H1 (cell line): ENCODE measurements around the gene TIGD2. TPM values are rescaled to one million over a fixed set of nuclear protein-coding genes. Genes with fewer than 3 reads are reported as not detected.

ENCODE experiments used
- CTCF ChIA-PET: fragments of 300-600 bp; sonication (Branson Sonifier 250); formaldehyde crosslinking; loops from one replicate; lab custom pipeline; 2021; ENCODE audit not compliant: partially characterized antibody; lab: Charles Lee
- POLR2A ChIA-PET: fragments of 300-600 bp; sonication (Branson Sonifier 250); formaldehyde crosslinking; loops from one replicate; lab custom pipeline; 2021; ENCODE audit warnings: inconsistent platforms; ENCODE audit not compliant: partially characterized antibody; lab: Charles Lee
- DNase-seq, 2 experiments: peaks; one replicate each; pipeline versions ENCODE4 v3.0.0 to v3.0.0-alpha.2; 2010 to 2022; ENCODE audit warnings: low spot score in 2 of 2, low read depth in 1 of 2, mixed read lengths in 1 of 2
- FAIRE-seq: peaks from 2 replicates; lab custom pipeline; 2011; peaks lifted over from hg19 to GRCh38; lab: Jason Lieb, UNC
- H2AFZ ChIP-seq: 2 replicates; pipeline ENCODE4 v1.8.1; 2012; ENCODE audit warnings: low read length, inconsistent platforms
- H2AK5ac ChIP-seq: 2 replicates; pipeline ENCODE4 v1.6.1; 2013; ENCODE audit warnings: low read depth, low read length
- H2BK120ac ChIP-seq: replicated peaks from 2 replicates; pipeline ENCODE3; 2013; ENCODE audit warnings: low read depth, low read length, inconsistent platforms
- H2BK12ac ChIP-seq: 2 replicates; pipeline ENCODE4 v1.6.1; 2013; ENCODE audit warnings: low read depth, low read length
- H2BK15ac ChIP-seq: 2 replicates; pipeline ENCODE4 v1.6.1; 2013; ENCODE audit warnings: low read length
- H2BK20ac ChIP-seq: 2 replicates; pipeline ENCODE4 v1.6.1; 2013; ENCODE audit warnings: low read length
- H2BK5ac ChIP-seq: 2 replicates; pipeline ENCODE4 v1.6.1; 2013; ENCODE audit warnings: low read depth, low read length
- H3K14ac ChIP-seq: 2 replicates; pipeline ENCODE4 v1.6.1; 2013; ENCODE audit warnings: inconsistent platforms; ENCODE audit not compliant: insufficient read length
- H3K18ac ChIP-seq: 2 replicates; pipeline ENCODE4 v1.6.1; 2013; ENCODE audit warnings: low read length; ENCODE audit errors: extremely low read depth
- H3K23ac ChIP-seq: 2 replicates; pipeline ENCODE4 v1.6.1; 2013; ENCODE audit warnings: inconsistent platforms; ENCODE audit not compliant: insufficient read length
- H3K23me2 ChIP-seq: 2 replicates; pipeline ENCODE4 v1.6.1; 2013; ENCODE audit warnings: low read depth, low read length
- H3K27ac ChIP-seq: 2 replicates; pipeline ENCODE4 v1.6.1; 2011; ENCODE audit warnings: low read depth, low read length, inconsistent platforms
- H3K27me3 ChIP-seq, 4 experiments: replicated peaks in 1 of 4; 1 replicate in 1 of 4; 2 replicates in 3 of 4; pipeline versions ENCODE4 v1.6.1 to v1.8.1; 2011 to 2013; ENCODE audit warnings: low read length in 3 of 4, mild to moderate bottlenecking in 3 of 4, inconsistent platforms in 2 of 4, mixed read lengths in 2 of 4, moderate library complexity in 1 of 4; ENCODE audit not compliant: control insufficient read depth in 3 of 4, insufficient read depth in 3 of 4; ENCODE audit errors: extremely low read depth in 1 of 4
- H3K36me3 ChIP-seq, 4 experiments: 2 replicates each; pipeline versions ENCODE4 v1.6.1 to v1.8.1; 2011 to 2013; ENCODE audit warnings: mild to moderate bottlenecking in 4 of 4, low read length in 3 of 4, moderate library complexity in 2 of 4, control low read depth in 1 of 4, inconsistent platforms in 1 of 4; ENCODE audit not compliant: insufficient read depth in 4 of 4, control insufficient read depth in 2 of 4
- H3K4ac ChIP-seq: replicated peaks from 2 replicates; pipeline ENCODE3; 2013; ENCODE audit warnings: low read length, low read depth, mixed read lengths, inconsistent platforms; ENCODE audit not compliant: insufficient read length
- H3K4me1 ChIP-seq, 4 experiments: replicated peaks in 1 of 4; 1 replicate in 1 of 4; 2 replicates in 3 of 4; pipeline versions ENCODE4 v1.6.1 to v1.8.1; 2011 to 2013; ENCODE audit warnings: low read length in 3 of 4, inconsistent platforms in 2 of 4, mixed read lengths in 1 of 4; ENCODE audit not compliant: insufficient read depth in 4 of 4, control insufficient read depth in 3 of 4
- H3K4me2 ChIP-seq, 2 experiments: 2 replicates each; pipeline versions ENCODE4 v1.6.1 to v1.8.1; 2011 to 2013; ENCODE audit warnings: low read depth in 2 of 2, low read length in 2 of 2, control low read depth in 1 of 2, inconsistent platforms in 1 of 2, mild to moderate bottlenecking in 1 of 2; ENCODE audit not compliant: insufficient read depth in 1 of 2
- H3K4me3 ChIP-seq, 4 experiments: fragments of 200-600, 300-600 bp in 1 of 4; sonication (generic), shearing (Covaris generic), sonication (Bioruptor Twin) in 1 of 4; 2 replicates each; pipeline versions ENCODE4 v1.5.1 to v1.8.1; 2011 to 2016; ENCODE audit warnings: low read length in 4 of 4, low read depth in 3 of 4, control low read depth in 2 of 4, inconsistent platforms in 2 of 4, mild to moderate bottlenecking in 2 of 4, mixed read lengths in 1 of 4, moderate library complexity in 1 of 4; ENCODE audit not compliant: insufficient read depth in 2 of 4; ENCODE audit errors: extremely low read depth in 1 of 4
- H3K56ac ChIP-seq: replicated peaks from 2 replicates; pipeline ENCODE3; 2013; ENCODE audit warnings: low read depth, mild to moderate bottlenecking, mixed read lengths, low read length, inconsistent platforms; ENCODE audit not compliant: insufficient read length
- H3K79me1 ChIP-seq: 2 replicates; pipeline ENCODE4 v1.6.1; 2013; ENCODE audit warnings: low read depth, low read length, control low read depth
- H3K79me2 ChIP-seq, 2 experiments: 2 replicates each; pipeline versions ENCODE4 v1.6.1 to v1.8.1; 2012 to 2013; ENCODE audit warnings: low read length in 2 of 2, mild to moderate bottlenecking in 2 of 2, inconsistent platforms in 1 of 2; ENCODE audit not compliant: insufficient read depth in 2 of 2, control insufficient read depth in 1 of 2
- H3K9ac ChIP-seq, 4 experiments: replicated peaks in 1 of 4; 1 replicate in 1 of 4; 2 replicates in 3 of 4; pipeline versions ENCODE4 v1.6.1 to v1.8.1; 2011 to 2013; ENCODE audit warnings: low read depth in 3 of 4, low read length in 3 of 4, control low read depth in 2 of 4, mild to moderate bottlenecking in 2 of 4, moderate library complexity in 2 of 4, inconsistent platforms in 1 of 4; ENCODE audit errors: extremely low read depth in 1 of 4
- H3K9me3 ChIP-seq, 2 experiments: 2 replicates each; pipeline versions ENCODE4 v1.6.1 to v1.8.1; 2012 to 2013; ENCODE audit warnings: mild to moderate bottlenecking in 2 of 2, moderate library complexity in 2 of 2, control low read depth in 1 of 2, inconsistent platforms in 1 of 2, low read depth in 1 of 2, low read length in 1 of 2, mixed read lengths in 1 of 2; ENCODE audit not compliant: insufficient read depth in 2 of 2
- H4K20me1 ChIP-seq, 2 experiments: replicated peaks in 1 of 2; 2 replicates each; pipeline versions ENCODE3 to v1.8.1; 2011 to 2013; ENCODE audit warnings: inconsistent platforms in 2 of 2, low read length in 2 of 2, mild to moderate bottlenecking in 1 of 2; ENCODE audit not compliant: insufficient read depth in 2 of 2, control insufficient read depth in 1 of 2
- H4K5ac ChIP-seq: 2 replicates; pipeline ENCODE4 v1.6.1; 2013; ENCODE audit warnings: low read length, low read depth, mixed read lengths, inconsistent platforms; ENCODE audit not compliant: insufficient read length
- H4K8ac ChIP-seq: 2 replicates; pipeline ENCODE4 v1.8.0; 2013; ENCODE audit warnings: mild to moderate bottlenecking, moderate library complexity, low read length, inconsistent platforms; ENCODE audit not compliant: insufficient read depth; ENCODE audit errors: extremely low read depth
- H4K91ac ChIP-seq: replicated peaks from 2 replicates; pipeline ENCODE3; 2013; ENCODE audit warnings: low read length, mixed read lengths, inconsistent platforms; ENCODE audit not compliant: insufficient read length
- ATF3 ChIP-seq: IDR thresholded peaks from 2 replicates; pipeline ENCODE4 v1.6.1; 2011; ENCODE audit warnings: low read depth, mild to moderate bottlenecking, low read length; ENCODE audit not compliant: insufficient read depth
- BRCA1 ChIP-seq: IDR thresholded peaks from 2 replicates; pipeline ENCODE4 v1.6.1; 2012; ENCODE audit warnings: low read depth, low read length, improper control_type of control experiment
- CBX5 ChIP-seq: fragments of 300-800, 300-1000 bp; sonication (generic); IDR thresholded peaks from 2 replicates; pipeline ENCODE4 v1.7.1; 2016; ENCODE audit warnings: antibody characterized with exemption, low read length, low read depth
- CREB1 ChIP-seq: IDR thresholded peaks from 2 replicates; pipeline ENCODE4 v1.6.1; 2012; ENCODE audit warnings: inconsistent platforms
- EZH2 ChIP-seq: fragments of 200-600 bp; sonication (generic); IDR thresholded peaks from 2 replicates; pipeline ENCODE4 v1.7.1; 2012; ENCODE audit warnings: low read depth, mild to moderate bottlenecking, moderate library complexity, low read length, inconsistent platforms; ENCODE audit not compliant: severe bottlenecking
- GTF2F1 ChIP-seq: IDR thresholded peaks from 2 replicates; pipeline ENCODE4 v1.6.1; 2012; ENCODE audit warnings: low read depth, low read length, improper control_type of control experiment, borderline replicate concordance
- MAFK ChIP-seq: IDR thresholded peaks from 2 replicates; pipeline ENCODE4 v1.6.1; 2012; ENCODE audit warnings: low read depth, mild to moderate bottlenecking, improper control_type of control experiment, low read length
- POLR2A ChIP-seq, 2 experiments: IDR thresholded peaks; 1 replicate in 1 of 2; 2 replicates in 1 of 2; pipeline ENCODE4 v1.6.1; 2011; ENCODE audit warnings: low read depth in 2 of 2, low read length in 2 of 2, mild to moderate bottlenecking in 2 of 2; ENCODE audit errors: control extremely low read depth in 1 of 2
- SP1 ChIP-seq: IDR thresholded peaks from 2 replicates; pipeline ENCODE4 v1.6.1; 2011; ENCODE audit warnings: low read depth, low read length
- TBP ChIP-seq: IDR thresholded peaks from 2 replicates; pipeline ENCODE4 v1.6.1; 2011; ENCODE audit warnings: low read depth, low read length, improper control_type of control experiment
- WGBS, 2 experiments: shearing (Covaris generic) in 1 of 2; methylation state at CpG; one replicate each; pipeline versions ENCODE4 v1.1.6 to v1.1.7; 2013 to 2015; ENCODE audit warnings: low lambda C conversion rate in 2 of 2, mixed read lengths in 2 of 2, inconsistent platforms in 1 of 2, low coverage in 1 of 2, missing lambda C conversion rate in 1 of 2; ENCODE audit not compliant: insufficient replicate concordance in 2 of 2, insufficient coverage in 1 of 2, insufficient read length in 1 of 2; ENCODE audit errors: extremely low coverage in 1 of 2, missing lambda C conversion rate in 1 of 2; 5-methylcytosine and 5-hydroxymethylcytosine counted together
- polyA plus RNA-seq, 7 experiments: library from polyadenylated mRNA; depleted of rRNA in 3 of 7; stranded (reverse) in 5 of 7; unstranded in 2 of 7; fragments of >200 nt in 5 of 7; fragments of 200-250 nt in 2 of 7; gene quantifications; 1 replicate in 5 of 7; 2 replicates in 1 of 7; 4 replicates in 1 of 7; pipeline versions ENCODE4 v1.2.1 to v1.2.3, GENCODE V29; 2011 to 2013; ENCODE audit warnings: missing spikeins in 2 of 7, mixed read lengths in 2 of 7
- total RNA-seq: library from RNA; stranded (reverse); fragmentation: NEBNext Ultra II Directional; extraction: Animal tissue kit (Norgen Biotek cat#: 25700); gene quantifications from 2 replicates; pipeline ENCODE4 v1.2.1, GENCODE V29; 2021

Gene TIGD2
- total and polyA plus RNA-seq, 2 of the 8 experiments (the other 6 are each of a cell fraction or from before 2014, with no cell fraction given): 2.4 to 5.7 TPM

- 0 out of 8 replicates have a peak, but pooled peaks cover 0 to 3% (median 0%) of the 10 kb centered on the region in 4 experiments for H3K36me3 ChIP-seq
- H2BK12ac ChIP-seq: no peak overlapping the region
- no peak overlapping the region for H3K4me2 ChIP-seq
- no peak overlapping the region for H3K14ac ChIP-seq
- H3K56ac ChIP-seq: no peak overlapping the region
- no peak overlapping the region for H4K91ac ChIP-seq
- no peaks in the 10 kb centered on the region for H4K20me1 ChIP-seq
- FAIRE-seq: no peak
- ChIA-PET CTCF (interaction anchor here (1.0 kb wide), 1 partner anchor 302 kb away, joined by 3 read pairs; no protein-coding TSS in a partner anchor), POLR2A (interaction anchor here (0.6 kb wide), 1 partner anchor 9 kb away, joined by 3 read pairs; no protein-coding TSS in a partner anchor)
- H3K9me3 ChIP-seq: peaks cover 0 to 5% of the 10 kb centered on the region in 2 experiments; a peak in 1 of 4 replicates
- no peak overlapping the region for H3K18ac ChIP-seq
- no peak overlapping the region for H3K27ac ChIP-seq
- H3K9ac ChIP-seq: no peak overlapping the region
- no peak overlapping the region for H2BK20ac ChIP-seq
- H4K8ac ChIP-seq: no peak overlapping the region
- 88% methylated on average over 3 of the region's 3 CpGs; no CpG with 5 or more reads in 1 of the 2 experiments for WGBS, 2 experiments
- H2BK15ac ChIP-seq: no peak overlapping the region
- H4K5ac ChIP-seq: no peak overlapping the region
- H3K4ac ChIP-seq: no peak overlapping the region
- H2AK5ac ChIP-seq: no peak overlapping the region
- no peak for DNase-seq
- no peak overlapping the region for H3K23ac ChIP-seq
- H3K27me3 ChIP-seq: no peaks in the 10 kb centered on the region
- no peak overlapping the region for H2BK5ac ChIP-seq
- H2BK120ac ChIP-seq: no peak overlapping the region
- no peaks in the 10 kb centered on the region for H3K79me1 ChIP-seq
- H2AFZ ChIP-seq: no peak overlapping the region
- no peak overlapping the region for H3K4me3 ChIP-seq
- no peaks in the 10 kb centered on the region for H3K79me2 ChIP-seq
- H3K4me1 ChIP-seq: no peaks in the 10 kb centered on the region
- H3K23me2 ChIP-seq: no peaks in the 10 kb centered on the region
- TF ChIP-seq GTF2F1: no peak
- no peak for TF ChIP-seq TBP
- TF ChIP-seq BRCA1: no peak
- TF ChIP-seq EZH2: no peak
- no peak for TF ChIP-seq CREB1
- no peak for TF ChIP-seq SP1
- TF ChIP-seq CBX5: no peak
- no peak for TF ChIP-seq MAFK
- no peak for TF ChIP-seq POLR2A (IDR thresholded peaks at IDR 0.05; ENCODE audit: control extremely low read depth in 1 of 2, low read depth in 2 of 2, low read length in 2 of 2)
- no peak for TF ChIP-seq ATF3
Observed at GRCh38 chr4:89121387-89122068, 10.2 kb downstream of the TIGD2 start.
